IgD-negative memory B cell (primary cell): ENCODE measurements around the gene DESI1. TPM values are rescaled to one million over a fixed set of nuclear protein-coding genes. Genes with fewer than 3 reads are reported as not detected.
"Not testable (repeated sequence)": the region's sequence is repeated elsewhere in the genome, so short reads cannot be mapped to it uniquely, and the experiment has no call there.

Source experiments
- H3K27ac Mint-ChIP-seq, 3 donors: one replicate each; pipeline ENCODE4 v1.8.0; 2020 to 2022; ENCODE audit warnings: mild to moderate bottlenecking in 3 of 3, mixed read lengths in 3 of 3, moderate library complexity in 1 of 3
- H3K27me3 Mint-ChIP-seq: one replicate; pipeline ENCODE4 v1.8.0; 2021; ENCODE audit warnings: mixed read lengths
- H3K36me3 Mint-ChIP-seq: one replicate; pipeline ENCODE4 v1.8.0; 2020; ENCODE audit warnings: mild to moderate bottlenecking, mixed read lengths
- H3K4me1 Mint-ChIP-seq, 3 donors: one replicate each; pipeline ENCODE4 v1.8.0; 2020 to 2022; ENCODE audit warnings: mixed read lengths in 3 of 3, mild to moderate bottlenecking in 1 of 3
- H3K4me3 Mint-ChIP-seq, 4 donors: one replicate each; pipeline ENCODE4 v1.8.0; 2020 to 2022; ENCODE audit warnings: mild to moderate bottlenecking in 4 of 4, mixed read lengths in 4 of 4, moderate library complexity in 3 of 4
- H3K9me3 Mint-ChIP-seq, 3 donors: one replicate each; pipeline ENCODE4 v1.8.0; 2020 to 2021; ENCODE audit warnings: mixed read lengths in 3 of 3, mild to moderate bottlenecking in 1 of 3
- polyA plus RNA-seq: library from polyadenylated mRNA; unstranded; fragments of 300-500 nt; fragmentation: Illumina TruSeq; gene quantifications from one replicate; pipeline ENCODE4 v1.2.3, GENCODE V29; 2021

The DESI1 gene
- 12.5 TPM for polyA plus RNA-seq

DNA sequence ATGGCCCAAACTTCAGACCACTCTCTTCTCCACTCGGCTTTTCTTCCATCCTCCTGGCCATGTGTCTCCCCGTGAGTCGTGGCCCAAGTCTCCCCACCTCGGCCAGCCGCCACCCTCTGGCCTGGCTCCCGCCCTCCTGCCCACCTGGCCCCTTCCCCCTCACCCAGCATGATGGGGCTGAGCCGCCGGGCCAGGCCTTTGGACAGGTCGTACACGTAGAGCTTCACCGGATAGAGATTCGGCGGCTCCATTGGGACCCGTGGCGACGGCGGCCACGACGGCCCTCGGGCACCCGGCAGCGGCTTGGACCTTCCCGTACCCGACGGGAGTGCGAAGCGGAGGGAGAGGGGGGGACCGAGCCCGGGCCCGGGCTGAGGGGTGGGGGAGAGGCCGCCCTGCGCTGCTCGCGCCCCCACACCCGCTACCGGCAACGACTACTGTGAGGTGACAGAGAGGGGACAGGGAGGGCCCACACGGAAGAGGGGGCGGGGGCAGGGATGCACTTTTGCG lies at the start of gene DESI1:
Gene DESI1 (minus strand): TSS at position 455 of the 510 bp plus-strand sequence. CDS start 204 bp downstream, at position 251.
- Mint-ChIP-seq H3K9me3 (no peaks in the 10 kb centered on the region), H3K36me3 (no peaks in the 10 kb centered on the region), H3K27ac (peak within 1 kb of the TSS; percentile 91 to 98 (median 97)), H3K27me3 (no peaks in the 10 kb centered on the region), H3K4me1 (peaks cover 18 to 31% (median 18%) of the 10 kb centered on the region in 3 donors), H3K4me3 (peak within 1 kb of the TSS; percentile 93 to 98 (median 96))

DNA sequence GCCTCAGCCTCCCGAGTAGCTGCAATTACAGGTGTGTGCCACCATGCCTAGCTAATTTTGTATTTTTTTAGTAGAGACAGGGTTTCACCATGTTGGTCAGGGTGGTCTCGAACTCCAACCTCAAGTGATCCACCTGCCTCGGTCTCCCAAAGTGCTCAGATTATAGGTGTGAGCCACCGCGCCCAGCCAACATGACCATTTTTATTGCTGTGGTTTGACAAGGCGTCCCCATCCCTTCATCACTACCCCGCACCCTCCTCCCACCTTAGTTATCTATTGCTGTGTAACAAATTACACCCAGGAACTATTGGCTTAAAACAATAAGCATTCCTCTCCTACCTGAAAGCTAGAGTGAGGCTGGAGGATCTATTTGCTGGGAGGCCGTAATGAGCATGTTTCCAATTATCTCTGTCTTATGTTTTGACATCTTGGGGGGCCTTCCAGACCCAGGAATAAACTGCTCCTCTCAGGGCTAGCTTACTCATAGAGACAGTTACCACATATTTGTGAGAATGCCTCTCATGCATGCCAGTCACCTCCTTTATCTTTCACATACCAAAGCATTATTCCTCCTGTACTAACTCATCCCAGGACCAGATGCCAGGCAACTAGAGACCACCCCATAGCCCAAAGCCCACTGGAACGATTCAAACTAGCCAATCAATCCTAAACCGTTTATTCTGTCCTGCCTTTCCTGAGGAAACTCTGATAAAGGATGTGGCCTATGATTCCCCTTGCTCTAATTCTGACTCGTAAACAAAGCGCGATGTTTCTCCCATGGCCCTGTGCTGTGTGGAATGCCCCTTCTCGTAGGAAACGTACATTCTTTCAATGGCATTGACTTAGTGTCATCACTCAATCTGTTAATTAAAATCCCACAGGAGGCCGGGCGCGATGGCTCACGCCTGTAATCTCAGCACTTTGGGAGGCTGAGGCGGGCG lies 48.4 kb upstream of the DESI1 start:
- Mint-ChIP-seq H3K9me3 (no peaks in the 10 kb centered on the region), H3K4me1 (peaks cover 5 to 12% (median 7%) of the 10 kb centered on the region in 3 donors), H3K27ac (peak overlapping the region in 1 of 3 donors; percentile 86), H3K36me3 (peaks cover 2% of the 10 kb centered on the region), H3K27me3 (no peaks in the 10 kb centered on the region), H3K4me3 (peak overlapping the region in 1 of 4 donors; percentile 52)

DNA sequence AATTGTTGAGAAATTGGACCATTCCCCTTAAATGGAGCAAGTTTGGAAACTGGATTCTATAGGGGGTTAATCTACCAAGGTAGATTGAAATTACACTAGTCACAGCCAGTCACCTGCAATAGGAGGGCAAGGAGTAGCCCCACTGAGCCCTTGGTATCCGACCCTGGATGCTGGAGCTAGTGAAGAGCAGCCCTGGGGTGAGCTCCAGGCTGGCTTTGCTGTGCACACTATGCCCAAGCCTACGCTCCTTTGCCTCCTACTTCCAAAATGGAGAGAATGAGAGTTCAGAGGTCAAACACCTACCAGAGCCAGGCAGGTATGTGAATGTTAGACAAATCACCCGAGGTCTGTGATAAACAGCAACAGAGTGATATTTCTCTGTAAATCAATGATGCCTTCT lies 44.1 kb upstream of the DESI1 start:
- H3K27ac Mint-ChIP-seq, result peak overlapping the region in 2 of 3 donors; percentile 73 to 81
- peak overlapping the region in 1 of 4 donors; percentile 55 for H3K4me3 Mint-ChIP-seq
- no peaks in the 10 kb centered on the region for H3K27me3 Mint-ChIP-seq
- H3K9me3 Mint-ChIP-seq, result no peaks in the 10 kb centered on the region
- peaks cover 4 to 9% (median 5%) of the 10 kb centered on the region in 3 donors for H3K4me1 Mint-ChIP-seq
- peaks cover 14% of the 10 kb centered on the region for H3K36me3 Mint-ChIP-seq

DNA sequence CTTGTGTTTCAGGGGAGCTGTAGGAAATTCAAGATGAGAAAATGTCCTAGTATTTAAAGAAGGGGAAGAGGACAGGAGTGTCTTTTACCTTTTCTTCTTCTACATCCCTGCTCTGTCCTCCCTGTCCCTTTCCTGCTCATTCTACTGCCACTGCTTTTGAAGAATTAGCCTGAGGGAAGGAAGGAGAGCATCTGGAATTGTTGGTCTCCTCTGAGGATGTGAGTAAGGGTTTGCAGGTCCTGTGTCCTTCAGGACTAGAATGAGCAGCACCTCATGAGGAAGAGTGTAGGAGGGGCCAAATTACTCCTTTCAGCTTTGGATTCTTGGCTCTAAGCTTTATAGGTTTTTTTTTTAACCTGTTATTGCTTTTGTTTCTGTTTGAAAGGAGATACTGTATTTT lies 43.6 kb upstream of the DESI1 start:
- peak overlapping the region in 2 of 3 donors; percentile 73 to 81 for H3K27ac Mint-ChIP-seq
- peaks cover 4 to 9% (median 5%) of the 10 kb centered on the region in 3 donors for H3K4me1 Mint-ChIP-seq
- H3K9me3 Mint-ChIP-seq, result no peaks in the 10 kb centered on the region
- H3K36me3 Mint-ChIP-seq, result peaks cover 16% of the 10 kb centered on the region
- peak overlapping the region in 1 of 4 donors; percentile 55 for H3K4me3 Mint-ChIP-seq
- no peaks in the 10 kb centered on the region for H3K27me3 Mint-ChIP-seq

DNA sequence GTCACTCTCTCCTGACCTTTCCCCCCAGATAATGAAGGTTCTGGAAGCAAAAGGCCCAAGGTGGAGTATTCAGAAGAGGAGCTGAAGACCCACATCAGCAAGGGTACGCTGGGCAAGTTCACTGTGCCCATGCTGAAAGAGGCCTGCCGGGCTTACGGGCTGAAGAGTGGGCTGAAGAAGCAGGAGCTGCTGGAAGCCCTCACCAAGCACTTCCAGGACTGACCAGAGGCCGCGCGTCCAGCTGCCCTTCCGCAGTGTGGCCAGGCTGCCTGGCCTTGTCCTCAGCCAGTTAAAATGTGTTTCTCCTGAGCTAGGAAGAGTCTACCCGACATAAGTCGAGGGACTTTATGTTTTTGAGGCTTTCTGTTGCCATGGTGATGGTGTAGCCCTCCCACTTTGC lies 42.8 kb upstream of the DESI1 start:
- not testable (repeated sequence) for H3K9me3 Mint-ChIP-seq, H3K4me1 Mint-ChIP-seq, H3K27me3 Mint-ChIP-seq
- Mint-ChIP-seq H3K27ac (peak overlapping the region in 1 of 3 donors; percentile 73), H3K4me3 (peak overlapping the region in 1 of 4 donors; percentile 55), H3K36me3 (peaks cover 16% of the 10 kb centered on the region)

DNA sequence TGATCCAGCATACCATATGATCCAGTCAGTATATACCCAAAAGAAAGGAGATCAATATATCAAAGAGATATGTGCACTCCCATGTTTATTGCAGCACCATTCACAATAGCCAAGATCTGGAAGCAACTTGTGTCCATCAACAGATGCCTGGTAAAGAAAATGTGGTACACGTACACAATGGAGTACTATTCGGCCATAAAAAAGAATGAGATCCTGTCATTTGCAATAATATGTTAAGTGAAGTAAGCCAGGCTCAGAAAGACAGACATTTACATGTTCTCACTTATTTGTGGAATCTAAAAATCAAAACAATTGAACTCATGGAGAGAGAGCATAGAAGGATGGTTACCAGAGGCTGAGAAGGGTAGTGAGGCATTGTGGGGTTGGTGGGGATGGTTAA lies 40.9 kb upstream of the DESI1 start:
- Mint-ChIP-seq H3K27me3 (no peaks in the 10 kb centered on the region), H3K36me3 (peaks cover 16% of the 10 kb centered on the region), H3K9me3 (no peaks in the 10 kb centered on the region), H3K4me3 (peak overlapping the region in 1 of 4 donors; percentile 3), H3K27ac (peak overlapping the region in 2 of 3 donors; percentile 0 to 14), H3K4me1 (peaks cover 1 to 2% (median 2%) of the 10 kb centered on the region in 3 donors)

DNA sequence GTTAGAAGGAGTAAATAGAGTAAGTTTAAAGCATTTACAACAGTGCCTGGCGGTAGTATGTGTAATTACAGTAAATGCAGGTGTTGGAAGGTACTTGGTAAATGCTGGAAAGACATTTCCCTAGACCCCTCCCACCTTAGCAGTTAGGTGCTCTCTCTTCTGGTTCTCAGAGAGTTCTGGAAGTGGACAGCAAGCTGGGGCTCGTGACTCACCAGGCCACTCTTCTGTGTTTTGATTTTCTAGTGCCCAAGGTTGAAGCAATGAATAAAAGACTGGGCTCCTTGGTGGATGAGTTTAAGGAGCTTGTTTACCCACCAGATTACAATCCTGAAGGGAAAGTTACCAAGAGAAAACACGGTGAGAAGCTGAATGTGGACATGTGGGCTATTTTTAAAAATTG lies 40.2 kb upstream of the DESI1 start:
- H3K27ac Mint-ChIP-seq, result no peak overlapping the region
- no peaks in the 10 kb centered on the region for H3K9me3 Mint-ChIP-seq
- H3K4me1 Mint-ChIP-seq, result no peaks in the 10 kb centered on the region
- peaks cover 16% of the 10 kb centered on the region for H3K36me3 Mint-ChIP-seq
- no peaks in the 10 kb centered on the region for H3K27me3 Mint-ChIP-seq
- H3K4me3 Mint-ChIP-seq, result no peak overlapping the region

DNA sequence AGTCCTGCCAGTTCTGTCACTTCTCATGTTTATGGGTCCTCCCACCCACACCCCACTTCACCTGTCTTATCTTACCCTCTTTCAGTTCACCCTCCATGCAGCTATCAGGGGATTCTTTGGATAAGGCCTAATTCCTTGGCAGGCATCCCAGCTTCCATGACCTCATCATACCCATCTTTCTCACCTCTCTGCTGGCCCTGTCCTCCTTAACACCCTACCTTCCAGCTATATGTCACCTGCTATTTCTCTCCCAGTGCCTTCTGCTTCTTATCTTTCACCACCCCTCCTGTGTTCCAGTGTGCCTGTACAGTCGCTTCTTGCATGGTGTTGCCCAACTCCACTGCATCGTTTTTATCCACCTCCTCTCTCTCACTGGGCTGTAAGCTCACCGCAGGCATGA lies 39.6 kb upstream of the DESI1 start:
- H3K9me3 Mint-ChIP-seq, result no peaks in the 10 kb centered on the region
- H3K27me3 Mint-ChIP-seq, result no peaks in the 10 kb centered on the region
- peaks cover 15% of the 10 kb centered on the region for H3K36me3 Mint-ChIP-seq
- H3K4me1 Mint-ChIP-seq, result no peaks in the 10 kb centered on the region
- H3K4me3 Mint-ChIP-seq, result no peak overlapping the region
- no peak overlapping the region for H3K27ac Mint-ChIP-seq

DNA sequence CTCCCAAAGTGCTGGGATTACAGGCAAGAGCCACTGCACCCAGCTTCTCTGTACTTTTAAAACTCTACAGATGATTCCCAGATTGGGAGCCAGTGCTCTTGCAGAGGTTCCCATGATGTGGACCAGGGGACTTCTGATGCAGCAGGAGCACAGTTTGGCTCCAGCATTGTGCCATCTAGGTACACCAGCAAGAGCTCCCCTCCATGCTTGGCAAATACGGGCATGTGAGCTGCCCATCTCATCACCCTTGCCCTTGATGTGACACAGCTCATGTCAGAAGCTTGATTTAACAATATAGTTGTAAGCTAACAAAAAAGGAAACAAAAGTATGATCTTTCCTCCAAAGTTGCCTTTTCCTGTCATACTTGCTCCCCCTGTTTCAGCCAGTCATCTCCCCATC lies 39.1 kb upstream of the DESI1 start:
- Mint-ChIP-seq H3K36me3 (peaks cover 14% of the 10 kb centered on the region), H3K27me3 (no peaks in the 10 kb centered on the region), H3K4me3 (no peak overlapping the region), H3K4me1 (no peaks in the 10 kb centered on the region), H3K9me3 (no peaks in the 10 kb centered on the region), H3K27ac (no peak overlapping the region)

DNA sequence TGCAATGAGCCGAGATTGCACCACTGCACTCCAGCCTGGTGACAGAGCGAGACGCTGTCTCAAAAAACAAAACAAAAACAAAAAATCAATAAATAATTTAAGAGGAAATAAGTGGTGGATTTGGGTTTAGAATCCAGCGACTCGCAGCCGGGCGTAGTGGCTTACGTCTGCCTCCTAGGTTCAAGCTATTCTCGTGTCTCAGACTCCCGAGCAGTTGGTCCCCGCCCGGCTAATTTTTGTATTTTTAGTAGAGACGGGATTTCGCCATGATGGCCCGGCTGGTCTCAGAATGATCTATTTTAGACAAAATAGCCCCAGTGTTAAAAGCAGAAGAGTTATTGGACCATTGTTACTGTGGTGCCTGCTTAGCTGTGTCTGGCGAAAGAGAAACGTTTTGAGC lies 38.0 kb upstream of the DESI1 start:
- no peaks in the 10 kb centered on the region for H3K4me1 Mint-ChIP-seq
- H3K36me3 Mint-ChIP-seq, result peaks cover 14% of the 10 kb centered on the region
- H3K27ac Mint-ChIP-seq, result no peak overlapping the region
- H3K9me3 Mint-ChIP-seq, result no peaks in the 10 kb centered on the region
- no peak overlapping the region for H3K4me3 Mint-ChIP-seq
- H3K27me3 Mint-ChIP-seq, result no peaks in the 10 kb centered on the region

DNA sequence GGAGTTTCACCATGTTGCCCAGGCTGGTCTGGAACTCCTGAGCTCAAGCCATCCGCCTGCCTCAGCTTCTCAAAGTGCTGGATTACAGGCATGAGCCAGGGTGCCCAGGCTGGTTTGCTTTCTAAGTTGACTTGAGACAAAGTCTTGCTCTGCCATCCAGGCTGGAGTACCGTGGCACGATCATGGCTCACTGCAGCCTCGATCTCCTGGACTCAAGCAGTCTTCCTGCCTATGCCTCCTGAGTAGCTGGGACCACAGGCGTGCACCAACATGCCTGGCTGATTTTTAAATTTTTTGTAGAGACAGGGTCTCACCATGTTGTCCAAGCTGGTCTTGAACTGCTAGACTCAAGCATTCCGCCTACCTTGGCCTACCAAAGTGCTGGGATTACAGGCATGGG lies 36.9 kb upstream of the DESI1 start:
- Mint-ChIP-seq H3K36me3 (peaks cover 14% of the 10 kb centered on the region), H3K9me3 (no peaks in the 10 kb centered on the region), H3K27ac (no peak overlapping the region), H3K4me3 (no peak overlapping the region), H3K4me1 (no peaks in the 10 kb centered on the region), H3K27me3 (no peaks in the 10 kb centered on the region)

DNA sequence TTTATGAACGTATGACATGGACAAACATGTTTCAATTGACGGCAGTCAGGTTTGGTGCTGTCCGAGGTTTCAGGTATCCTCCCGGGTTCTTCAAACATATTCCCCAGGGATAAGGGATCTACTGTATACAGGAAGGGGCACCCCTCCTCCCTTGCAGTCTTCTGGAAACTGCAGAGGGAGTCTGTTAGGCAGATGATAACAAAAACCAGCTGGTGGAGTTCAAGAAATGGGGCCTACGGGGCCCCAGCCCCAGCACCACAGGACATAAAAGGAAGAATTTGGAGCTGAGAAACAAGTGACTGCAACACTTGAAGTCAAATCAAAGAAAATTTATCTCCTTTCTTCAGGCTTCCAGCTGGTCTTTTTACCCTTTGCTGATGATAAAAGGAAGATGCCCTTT lies 35.7 kb upstream of the DESI1 start:
- Mint-ChIP-seq H3K4me3 (no peak overlapping the region), H3K27me3 (no peaks in the 10 kb centered on the region), H3K4me1 (no peaks in the 10 kb centered on the region), H3K36me3 (peaks cover 10% of the 10 kb centered on the region), H3K9me3 (no peaks in the 10 kb centered on the region), H3K27ac (no peak overlapping the region)

DNA sequence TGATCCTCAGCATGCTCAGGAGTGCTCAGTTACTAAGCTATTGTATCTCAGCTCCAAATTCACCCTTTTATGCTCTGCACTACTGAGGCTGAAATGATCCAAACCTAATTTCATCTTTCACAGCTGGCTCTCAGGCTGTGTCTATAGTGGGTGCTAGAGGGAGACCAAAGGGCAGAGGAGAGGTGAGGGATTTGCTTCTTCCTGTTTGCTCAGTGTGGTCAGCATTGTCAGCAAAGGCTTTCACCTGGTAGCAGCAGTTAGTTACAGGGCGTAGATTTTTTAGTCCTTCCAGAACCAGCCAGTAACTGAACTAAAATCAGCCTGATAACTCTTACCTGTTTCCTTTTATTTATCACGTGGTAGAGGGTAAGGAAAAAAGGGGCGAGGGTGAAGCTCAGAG lies 33.5 kb upstream of the DESI1 start:
- Mint-ChIP-seq H3K4me3 (no peak overlapping the region), H3K9me3 (no peaks in the 10 kb centered on the region), H3K27ac (no peak overlapping the region), H3K4me1 (no peaks in the 10 kb centered on the region), H3K36me3 (no peaks in the 10 kb centered on the region), H3K27me3 (no peaks in the 10 kb centered on the region)

DNA sequence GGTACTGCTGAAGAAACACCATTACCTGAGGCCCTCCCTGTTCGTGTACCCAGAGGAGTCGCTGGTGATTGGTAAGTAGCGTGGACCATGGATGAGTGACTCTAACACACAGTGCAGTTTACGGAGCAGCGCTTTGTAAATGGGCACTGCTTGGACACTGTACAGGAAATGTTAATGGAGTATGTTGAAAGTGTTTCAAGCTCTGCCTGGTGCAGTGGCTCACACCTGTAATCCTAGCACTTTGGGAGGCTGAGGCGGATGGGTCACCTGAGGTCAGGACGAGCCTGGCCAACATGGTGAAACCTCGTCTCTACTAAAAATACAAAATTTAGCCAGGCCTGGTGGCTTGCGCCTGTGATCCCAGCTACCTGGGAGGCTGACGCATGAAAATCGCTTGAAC lies 30.0 kb upstream of the DESI1 start:
- Mint-ChIP-seq H3K36me3 (no peaks in the 10 kb centered on the region), H3K9me3 (no peaks in the 10 kb centered on the region), H3K4me1 (peaks cover 0 to 4% (median 0%) of the 10 kb centered on the region in 3 donors)

DNA sequence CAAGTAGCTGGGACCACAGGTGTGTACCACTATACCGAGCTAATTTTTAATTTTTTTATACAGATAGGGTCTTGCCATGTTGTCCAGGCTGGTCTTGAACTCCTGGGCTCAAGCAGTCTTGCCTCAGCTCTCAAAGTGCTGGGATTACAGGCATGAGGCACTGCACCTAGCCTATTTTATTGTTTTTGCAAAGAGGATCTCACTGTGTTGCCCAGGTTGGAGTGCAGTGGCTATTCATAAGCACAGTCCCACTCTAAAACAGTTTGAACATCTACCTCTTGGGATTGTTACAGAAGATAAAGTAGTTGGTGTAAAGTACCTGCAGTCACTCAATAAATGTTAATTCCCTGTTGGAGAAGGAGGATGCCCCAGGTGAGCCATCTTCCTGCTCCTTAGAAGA lies 29.4 kb upstream of the DESI1 start:
- H3K36me3 Mint-ChIP-seq, result no peaks in the 10 kb centered on the region

More for the DNA sequence above, 30.0 kb upstream of the DESI1 start:
- H3K4me3 Mint-ChIP-seq, result no peak overlapping the region
- H3K27ac Mint-ChIP-seq, result no peak overlapping the region
- no peaks in the 10 kb centered on the region for H3K27me3 Mint-ChIP-seq

DNA sequence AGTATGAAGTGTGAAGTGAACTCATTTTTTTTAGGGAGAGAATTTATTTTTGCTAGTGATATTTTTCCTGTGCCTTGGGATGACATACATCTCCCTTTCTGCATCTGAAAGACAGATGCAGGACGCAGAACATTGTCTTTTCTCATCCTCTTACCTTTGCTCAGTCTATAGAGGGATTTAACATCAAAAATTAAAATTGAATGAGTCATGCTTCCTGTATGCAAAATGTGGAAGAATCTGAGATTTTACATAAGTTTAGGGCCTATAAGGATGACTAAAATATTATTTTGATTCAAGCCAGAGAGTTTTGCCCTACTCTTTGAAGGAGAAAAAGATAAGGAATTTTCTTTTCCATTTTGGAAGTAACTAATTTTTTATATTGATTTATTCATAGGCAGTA lies 27.6 kb upstream of the DESI1 start:
- Mint-ChIP-seq H3K4me1 (peaks cover 0 to 4% (median 0%) of the 10 kb centered on the region in 3 donors), H3K27me3 (no peaks in the 10 kb centered on the region), H3K9me3 (no peaks in the 10 kb centered on the region), H3K27ac (no peak overlapping the region), H3K4me3 (no peak overlapping the region), H3K36me3 (no peaks in the 10 kb centered on the region)

More for the DNA sequence above, 29.4 kb upstream of the DESI1 start:
- H3K4me3 Mint-ChIP-seq, result no peak overlapping the region
- no peaks in the 10 kb centered on the region for H3K27me3 Mint-ChIP-seq
- H3K9me3 Mint-ChIP-seq, result no peaks in the 10 kb centered on the region
- peaks cover 0 to 4% (median 0%) of the 10 kb centered on the region in 3 donors for H3K4me1 Mint-ChIP-seq
- no peak overlapping the region for H3K27ac Mint-ChIP-seq
